Urinary bladder (tissue), 4 donors: ENCODE measurements around the gene HCFC1R1. TPM values are rescaled to one million over a fixed set of nuclear protein-coding genes. Genes with fewer than 3 reads are reported as not detected.

ENCODE experiments used
- DNase-seq: peaks from one replicate; pipeline ENCODE4 v3.0.0-alpha.2; 2015; ENCODE audit errors: extremely low spot score
- H3K27ac ChIP-seq: one replicate; pipeline ENCODE4 v1.5.1; 2013; ENCODE audit warnings: low read depth, mild to moderate bottlenecking, moderate library complexity
- H3K36me3 ChIP-seq: one replicate; pipeline ENCODE4 v1.6.1; 2013; ENCODE audit warnings: mild to moderate bottlenecking, moderate library complexity; ENCODE audit not compliant: insufficient read depth
- H3K4me1 ChIP-seq: one replicate; pipeline ENCODE4 v1.6.1; 2013; ENCODE audit warnings: mild to moderate bottlenecking, moderate library complexity; ENCODE audit not compliant: insufficient read depth
- H3K4me3 ChIP-seq: one replicate; pipeline ENCODE4 v1.5.1; 2013; ENCODE audit warnings: low read depth, low read length
- WGBS: extraction: QIAGEN DNeasy Blood & Tissue Kit; methylation state at CpG from one replicate; pipeline ENCODE4 v1.1.7; 2013; 5-methylcytosine and 5-hydroxymethylcytosine counted together
- polyA plus RNA-seq: library from polyadenylated mRNA; stranded (reverse); fragments of 200-250 nt; gene quantifications from one replicate; pipeline ENCODE4 v1.2.3, GENCODE V29; 2013
- total RNA-seq: library from RNA; depleted of rRNA; stranded (reverse); fragments of >200 nt; gene quantifications from one replicate; pipeline ENCODE4 v1.2.3, GENCODE V29; 2014
- donor health status: healthy with polysubstance abuse.
- donor health status: healthy.

The HCFC1R1 gene
- total and polyA plus RNA-seq, 2 donors, result 29.1 to 91.8 TPM

- Histone ChIP-seq H3K4me1 (peaks cover 2% of the 10 kb centered on the region), H3K27ac (peak overlapping the region; percentile 90), H3K36me3 (no peaks in the 10 kb centered on the region), H3K4me3 (peak overlapping the region; percentile 50)
- no peak for DNase-seq
- WGBS, result 25% methylated on average over 8 of the region's 8 CpGs
Measured at GRCh38 chr16:3022684-3023414, 893 bp downstream of the HCFC1R1 start.

GRCh38 chr16:3022208-3022683, 1.5 kb downstream of the HCFC1R1 start:
- peak; percentile 77 for DNase-seq
- no peaks in the 10 kb centered on the region for H3K36me3 ChIP-seq
- H3K27ac ChIP-seq, result peak overlapping the region; percentile 89
- WGBS, result 5% methylated on average over 8 of the region's 8 CpGs
- no peak overlapping the region for H3K4me3 ChIP-seq
- peaks cover 2% of the 10 kb centered on the region for H3K4me1 ChIP-seq

- no peaks in the 10 kb centered on the region for H3K36me3 ChIP-seq
- H3K4me1 ChIP-seq, result peaks cover 2% of the 10 kb centered on the region
- H3K4me3 ChIP-seq, result peak overlapping the region; percentile 48
- H3K27ac ChIP-seq, result peak overlapping the region; percentile 89
- no peak for DNase-seq
- WGBS, result 6% methylated on average over 25 of the region's 25 CpGs
Measured at GRCh38 chr16:3021449-3022207, 2.1 kb downstream of the HCFC1R1 start.

- Histone ChIP-seq H3K4me3 (peak overlapping the region; percentile 48), H3K4me1 (peaks cover 2% of the 10 kb centered on the region)
- under 1% methylated on average over 57 of the region's 57 CpGs for WGBS
Measured at GRCh38 chr16:3020604-3021448, 2.9 kb downstream of the HCFC1R1 start.

GRCh38 chr16:3020247-3020603, 3.5 kb downstream of the HCFC1R1 start, which contains the start of gene TNFRSF12A:
Gene TNFRSF12A, plus strand, starts transcription at chr16:3020368. Its CDS starts 30 bp downstream, at chr16:3020398.
- Histone ChIP-seq H3K27ac (peak within 1 kb of the TSS; percentile 89), H3K4me3 (peak within 1 kb of the TSS; percentile 48), H3K36me3 (no peaks in the 10 kb centered on the region), H3K4me1 (peaks cover 2% of the 10 kb centered on the region)
- DNase-seq, result no peak
- under 1% methylated on average over 49 of the region's 49 CpGs for WGBS

More at GRCh38 chr16:3020604-3021448, 2.9 kb downstream of the HCFC1R1 start:
- DNase-seq, result no peak
- no peaks in the 10 kb centered on the region for H3K36me3 ChIP-seq
- peak overlapping the region; percentile 89 for H3K27ac ChIP-seq

GRCh38 chr16:3019594-3020246, 4.0 kb downstream of the HCFC1R1 start:
- WGBS, result 29% methylated on average over 40 of the region's 40 CpGs
- Histone ChIP-seq H3K4me3 (peak overlapping the region; percentile 48), H3K4me1 (peaks cover 2% of the 10 kb centered on the region), H3K36me3 (no peaks in the 10 kb centered on the region), H3K27ac (no peak overlapping the region)
- no peak for DNase-seq

GRCh38 chr16:3017794-3018506, 5.8 kb downstream of the HCFC1R1 start, which contains the start of gene CLDN6:
Gene CLDN6, minus strand, starts transcription at chr16:3018183. Its CDS starts 2,162 bp downstream, at chr16:3016021.
- DNase-seq, result no peak
- no peaks in the 10 kb centered on the region for H3K36me3 ChIP-seq
- WGBS, result 5% methylated on average over 52 of the region's 52 CpGs
- no peak within 1 kb of the TSS for H3K27ac ChIP-seq
- no peak within 1 kb of the TSS for H3K4me3 ChIP-seq
- H3K4me1 ChIP-seq, result peaks cover 2% of the 10 kb centered on the region

- no peak overlapping the region for H3K4me3 ChIP-seq
- no peaks in the 10 kb centered on the region for H3K36me3 ChIP-seq
- H3K4me1 ChIP-seq, result peaks cover 2% of the 10 kb centered on the region
- WGBS, result 44% methylated on average over 20 of the region's 20 CpGs
- H3K27ac ChIP-seq, result no peak overlapping the region
- no peak for DNase-seq
Measured at GRCh38 chr16:3017344-3017743, 6.4 kb downstream of the HCFC1R1 start.

- 84% methylated on average over 13 of the region's 13 CpGs for WGBS
- no peak overlapping the region for H3K27ac ChIP-seq
- H3K36me3 ChIP-seq, result no peaks in the 10 kb centered on the region
- no peaks in the 10 kb centered on the region for H3K4me1 ChIP-seq
- no peak for DNase-seq
- no peak overlapping the region for H3K4me3 ChIP-seq
Measured at GRCh38 chr16:3015865-3016521, 7.7 kb downstream of the HCFC1R1 start.

GRCh38 chr16:3014971-3015370, 8.8 kb downstream of the HCFC1R1 start:
- H3K36me3 ChIP-seq, result no peaks in the 10 kb centered on the region
- 83% methylated on average over 6 of the region's 6 CpGs for WGBS
- no peak for DNase-seq

GRCh38 chr16:3013998-3014690, 9.6 kb downstream of the HCFC1R1 start:
- H3K27ac ChIP-seq, result no peak overlapping the region
- DNase-seq, result no peak
- no peaks in the 10 kb centered on the region for H3K36me3 ChIP-seq
- H3K4me1 ChIP-seq, result no peaks in the 10 kb centered on the region
- H3K4me3 ChIP-seq, result no peak overlapping the region
- WGBS, result 52% methylated on average over 12 of the region's 12 CpGs

More at GRCh38 chr16:3014971-3015370, 8.8 kb downstream of the HCFC1R1 start:
- Histone ChIP-seq H3K4me1 (no peaks in the 10 kb centered on the region), H3K27ac (no peak overlapping the region), H3K4me3 (no peak overlapping the region)
